HG02885 (cell line): ENCODE measurements around the gene WDR62.
"Not testable (repeated sequence)": the region's sequence is repeated elsewhere in the genome, so short reads cannot be mapped to it uniquely, and the experiment has no call there.

Source experiments
- ATAC-seq: cut with Tn5 transposase; IDR thresholded peaks from one replicate; pipeline ENCODE4 v1.9.1; 2021; ENCODE audit warnings: mild to moderate bottlenecking; ENCODE audit not compliant: unreplicated experiment, poor library complexity

Gene WDR62

DNA sequence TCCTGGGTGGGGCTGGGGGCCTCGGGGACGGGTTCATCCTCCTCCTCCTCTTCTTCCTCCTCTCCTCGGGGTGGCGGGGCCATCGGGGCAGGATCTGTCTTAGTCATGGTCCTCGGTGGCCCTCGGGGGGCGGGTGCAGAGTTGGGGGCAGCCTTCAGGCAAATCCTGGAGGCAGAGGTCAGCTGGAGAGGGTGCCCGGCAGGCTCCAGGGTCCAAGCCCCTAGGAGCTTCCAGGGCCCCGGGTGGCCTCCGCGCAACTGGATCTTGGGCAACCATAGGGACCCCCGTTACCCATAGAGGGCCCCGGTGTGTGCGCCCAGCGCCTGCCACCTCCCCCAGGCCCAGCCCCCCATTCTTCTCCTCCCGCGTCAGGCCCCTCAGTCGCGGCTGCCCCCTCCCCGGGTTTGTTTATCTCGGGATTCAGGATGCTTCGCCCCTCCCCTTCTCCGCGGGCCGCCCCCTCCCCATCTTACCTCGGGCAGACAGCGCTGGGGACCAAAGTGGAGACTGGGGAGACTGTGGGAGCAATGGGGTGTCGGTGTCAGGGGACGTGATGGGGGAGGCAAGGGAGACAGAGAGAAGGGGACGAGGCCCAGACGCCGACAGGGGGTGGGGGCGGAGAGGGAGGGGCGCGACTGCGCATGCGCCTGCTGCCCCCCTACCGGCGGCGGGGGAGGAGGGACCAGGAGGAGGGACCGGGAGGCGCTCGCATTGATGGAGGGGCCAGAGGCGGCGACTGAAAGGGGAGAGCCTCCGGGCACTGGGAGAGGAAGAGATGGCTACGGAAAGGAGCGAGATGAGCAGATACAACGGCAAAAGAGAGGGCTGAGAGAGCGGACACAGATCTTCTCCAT, 22.2 kb upstream of the WDR62 start, which contains the start of gene CLIP3:
CLIP3 (minus strand) TSS at position 623 of the 854 bp plus-strand sequence; CDS start at position 107, 516 bp downstream.
- ATAC-seq: no peak

DNA sequence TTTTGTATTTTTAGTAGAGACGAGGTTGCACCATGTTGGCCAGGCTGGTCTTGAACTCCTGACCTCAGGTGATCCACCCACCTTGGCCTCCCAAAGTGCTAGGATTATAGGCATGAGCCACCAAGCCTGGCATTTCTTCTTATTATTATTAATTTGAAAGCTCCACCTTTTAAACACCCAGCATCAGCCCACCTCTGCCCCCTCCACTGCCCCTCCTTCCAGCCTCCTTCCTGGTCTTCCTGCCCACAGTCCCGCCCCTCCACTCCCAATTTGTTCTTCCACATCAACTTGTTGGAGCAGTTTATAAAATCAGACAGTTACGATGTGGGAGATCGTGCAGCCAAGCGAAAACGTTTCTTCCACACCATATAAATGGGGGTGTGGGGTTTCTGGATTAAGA, 14.2 kb upstream of the WDR62 start:
- ATAC-seq: no peak

DNA sequence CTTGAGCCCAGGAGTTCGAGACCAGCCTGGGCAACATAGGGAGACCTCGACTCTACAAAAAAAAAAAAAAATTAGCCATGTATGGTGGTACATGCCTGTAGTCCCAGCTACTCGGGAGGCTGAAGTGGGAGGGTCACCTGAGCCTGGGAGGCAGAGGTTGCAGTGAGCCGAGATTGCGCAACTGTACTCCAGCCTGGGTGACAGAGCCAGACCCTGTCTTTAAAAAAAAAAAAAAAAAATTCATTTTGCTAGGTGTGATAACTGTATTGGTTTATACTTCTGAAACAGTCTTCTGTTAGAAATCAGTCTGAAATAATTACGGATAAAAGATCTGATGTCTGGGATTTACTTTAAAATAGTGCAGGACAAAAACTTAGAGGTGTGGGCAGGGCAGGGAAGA, 13.6 kb upstream of the WDR62 start:
- ATAC-seq: not testable (repeated sequence)

DNA sequence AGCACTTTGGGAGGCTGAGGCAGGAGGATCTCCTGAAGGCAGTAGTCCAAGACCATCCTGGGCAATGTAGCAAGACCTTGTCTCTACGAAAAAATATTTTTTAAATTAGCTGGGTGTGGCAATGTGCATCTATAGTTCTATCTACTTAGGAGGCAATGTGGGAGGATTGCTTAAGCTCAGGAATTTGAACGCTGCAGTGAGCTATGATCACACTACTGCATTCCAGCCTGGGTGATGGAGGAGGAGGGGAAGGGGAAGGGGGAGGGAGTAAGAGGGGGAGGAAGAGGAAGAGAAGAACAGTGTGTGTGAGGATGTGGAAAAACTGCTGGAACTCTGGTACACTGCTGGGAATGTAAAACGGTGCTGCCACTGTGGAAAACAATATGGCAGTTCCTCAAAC, 12.9 kb upstream of the WDR62 start:
- ATAC-seq: no peak

DNA sequence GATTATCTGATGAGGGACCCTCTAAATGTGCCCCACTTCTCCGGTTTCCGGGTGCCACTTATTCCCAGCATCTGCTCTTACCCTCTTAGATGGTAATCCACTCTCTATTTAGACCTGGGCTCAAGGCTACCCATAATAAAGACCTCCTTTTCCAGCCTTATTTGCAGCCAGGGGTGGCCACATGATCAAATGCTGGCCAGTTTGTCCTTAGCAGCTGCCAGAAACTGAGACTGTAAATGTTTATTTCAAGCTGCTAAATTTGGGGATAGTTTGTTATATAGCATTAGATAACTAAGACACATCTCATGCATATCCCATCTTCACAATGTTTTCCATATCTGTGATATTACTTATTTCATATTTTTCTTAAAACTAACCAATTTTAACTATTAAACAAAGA, 10.7 kb upstream of the WDR62 start:
- no peak for ATAC-seq

DNA sequence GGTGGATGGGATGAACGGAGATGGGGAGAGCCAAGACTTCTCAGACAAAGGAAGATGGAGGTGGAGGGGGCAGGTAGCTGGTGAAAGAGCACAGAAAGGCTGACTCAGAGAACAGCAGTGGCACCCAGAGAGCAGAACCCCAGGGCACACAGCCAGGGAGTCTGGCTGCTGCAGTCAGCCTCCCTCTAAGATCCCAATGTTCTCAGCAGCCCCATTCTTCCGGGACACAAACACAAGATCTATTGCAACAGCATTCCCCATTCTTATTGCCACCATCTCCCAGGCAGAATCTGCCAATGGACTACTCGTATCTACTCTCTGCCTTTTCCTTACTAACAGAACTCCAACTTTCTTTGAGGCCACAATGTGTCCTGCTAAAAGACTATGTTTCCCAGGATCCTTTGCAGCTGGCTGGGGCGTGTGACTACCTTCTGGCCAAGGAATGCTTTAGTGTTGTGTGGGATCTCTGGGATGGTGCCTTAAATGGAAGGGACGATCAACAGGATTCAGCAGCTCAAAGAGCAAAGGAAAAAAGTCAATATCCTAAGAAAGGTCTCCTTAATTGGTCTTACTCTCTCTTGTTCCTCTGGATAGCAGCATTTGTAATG, 8.2 kb upstream of the WDR62 start:
- no peak for ATAC-seq

DNA sequence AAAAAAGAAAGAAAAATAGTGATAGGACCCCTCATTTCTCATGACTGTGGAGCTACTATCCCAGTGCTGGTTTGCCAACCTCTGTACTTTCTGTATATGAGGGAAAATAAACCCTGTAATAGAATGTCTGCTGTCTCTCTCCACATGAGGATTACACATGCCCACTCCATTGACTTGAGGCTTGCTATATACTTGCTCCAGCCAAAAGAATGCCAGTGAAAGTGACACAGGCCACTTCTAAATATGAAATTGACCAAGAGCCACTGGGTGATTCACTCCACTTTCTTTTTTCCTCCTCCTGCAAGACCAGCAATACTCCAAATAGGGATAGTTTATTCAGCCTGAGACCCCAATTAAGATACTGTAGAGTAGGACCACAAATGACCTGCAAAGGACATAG, 6.9 kb upstream of the WDR62 start:
- ATAC-seq: no peak

DNA sequence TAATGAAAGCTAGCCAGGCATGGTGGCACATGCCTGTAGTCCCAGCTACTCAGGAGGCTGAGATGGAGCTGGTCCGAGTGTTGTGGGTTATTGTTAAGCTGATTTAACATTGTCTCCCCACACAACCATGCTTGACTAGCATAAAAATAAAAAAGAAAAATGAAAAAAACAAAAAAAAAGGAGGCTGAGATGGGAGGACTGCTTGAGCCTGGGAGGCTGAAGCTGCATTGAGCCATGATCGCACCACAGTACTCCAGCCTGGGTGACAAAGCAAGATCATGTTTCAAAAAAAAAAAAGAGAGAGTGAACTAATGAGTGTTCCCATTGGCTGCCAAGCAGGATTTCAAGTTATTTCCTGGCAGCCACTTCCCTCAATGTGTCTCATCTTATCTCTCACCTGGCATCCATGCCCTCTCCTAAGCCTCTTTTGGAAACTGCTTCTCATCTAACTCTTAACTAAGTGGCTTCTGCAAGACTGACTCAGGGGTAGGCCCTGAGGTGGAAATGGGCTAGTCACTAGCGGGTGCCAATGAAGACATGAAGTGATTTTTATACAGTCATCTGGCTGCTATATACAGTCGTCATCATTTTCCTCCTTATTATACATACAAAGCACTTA, 5.5 kb upstream of the WDR62 start:
- no peak for ATAC-seq

DNA sequence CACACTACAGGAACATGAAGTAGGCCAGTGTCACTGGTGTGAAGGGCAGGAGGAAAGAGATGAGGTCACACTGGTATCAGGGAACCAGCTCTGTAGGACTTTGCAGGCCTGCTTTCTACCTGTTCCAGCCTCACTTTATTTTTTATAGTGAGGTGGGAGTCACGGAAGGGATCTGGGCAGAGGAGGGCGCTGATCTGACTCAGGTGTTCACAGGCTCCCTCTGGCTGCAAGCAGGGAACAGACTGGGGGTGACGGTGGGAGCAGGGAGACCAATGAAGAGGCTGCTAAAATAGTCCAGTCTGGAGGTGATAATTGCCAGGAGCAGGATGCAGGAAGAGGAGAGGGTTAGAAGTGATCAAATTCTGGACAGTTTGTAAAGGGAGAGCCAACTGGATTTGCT, 3.5 kb upstream of the WDR62 start:
- no peak for ATAC-seq

DNA sequence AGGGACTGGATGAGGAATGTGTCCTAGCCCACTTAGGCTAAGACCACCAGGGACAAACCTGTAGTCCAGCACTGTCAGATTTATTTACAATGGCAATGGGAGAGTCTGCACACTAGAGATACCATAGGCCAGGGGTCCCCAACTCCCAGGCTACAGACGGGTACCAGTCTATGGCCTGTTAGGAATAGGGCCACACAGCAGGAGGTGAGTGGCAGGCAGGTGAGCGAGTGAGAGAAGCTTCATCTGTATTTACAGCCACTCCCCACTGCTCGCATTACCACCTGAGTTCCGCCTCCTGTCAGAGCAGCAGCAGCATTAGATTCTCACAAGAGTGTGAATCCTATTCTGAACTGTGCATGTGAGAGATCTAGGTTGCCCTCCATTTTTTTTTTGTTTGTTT, 3.1 kb upstream of the WDR62 start:
- ATAC-seq: no peak

DNA sequence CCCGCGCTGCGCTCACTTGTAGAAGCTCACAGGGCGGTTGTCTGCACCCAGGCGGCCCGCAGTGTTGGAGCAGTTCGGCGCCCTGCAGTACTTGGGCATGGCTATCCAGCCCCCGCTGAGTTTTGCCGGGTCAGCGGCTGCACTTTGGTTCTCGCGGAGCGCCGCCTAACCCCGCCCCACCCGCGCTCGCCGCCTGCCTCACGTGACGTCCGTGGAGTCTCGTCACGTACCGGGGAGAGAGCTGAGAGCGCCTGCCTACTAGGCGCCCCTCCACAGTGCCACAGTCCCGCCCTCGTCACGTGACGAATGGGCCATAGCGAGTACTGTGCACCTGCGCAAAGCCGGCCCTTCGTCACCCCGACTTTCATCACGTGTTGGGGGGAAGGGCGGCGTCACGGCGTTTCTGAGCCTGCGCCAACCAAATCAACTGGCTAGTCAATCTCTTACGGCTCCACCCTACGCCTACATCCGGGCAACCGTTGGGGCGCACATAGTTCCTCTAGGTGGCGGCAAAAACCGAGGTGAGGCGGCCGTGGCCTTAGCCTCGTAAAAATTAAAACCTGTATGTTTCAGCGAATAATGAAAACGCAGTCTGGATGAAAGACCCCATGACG, 471 bp upstream of the WDR62 start, which contains the start of gene THAP8:
THAP8 (minus strand) TSS at position 167 of the 614 bp plus-strand sequence; CDS start at position 99, 68 bp downstream.
- ATAC-seq: peak; percentile 84

DNA sequence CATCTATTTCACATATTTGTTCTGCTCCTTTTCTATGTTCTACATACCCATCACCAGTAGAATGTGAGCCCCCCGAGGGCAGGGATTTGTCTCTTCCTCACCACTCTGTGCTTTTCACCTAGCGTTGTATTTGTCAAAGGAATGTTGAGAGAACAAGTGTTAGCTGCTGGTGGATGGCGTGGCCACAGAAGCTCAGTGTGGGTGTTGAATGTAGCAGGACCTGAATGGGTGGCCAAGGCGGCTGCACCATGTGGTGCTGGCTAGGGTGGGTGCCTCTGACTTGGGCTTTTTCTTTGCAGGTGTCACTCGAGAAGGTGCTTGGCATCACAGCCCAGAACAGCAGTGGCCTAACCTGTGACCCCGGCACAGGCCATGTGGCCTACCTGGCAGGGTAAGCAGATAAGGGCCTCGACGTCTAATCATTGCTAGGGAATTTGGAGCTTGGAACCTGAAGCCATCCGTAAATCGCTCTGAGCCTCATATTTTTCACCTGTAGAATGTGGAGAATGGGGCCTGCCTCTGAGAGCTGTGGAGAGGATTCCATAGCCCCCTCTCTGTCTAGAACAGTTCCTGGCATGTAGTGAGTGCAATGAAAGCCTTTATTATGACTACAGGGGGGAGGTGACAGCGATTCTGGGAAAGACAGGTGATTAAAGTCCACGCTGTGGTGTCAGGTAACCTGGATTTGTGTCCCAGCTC, 3.9 kb downstream of the WDR62 start:
- no peak for ATAC-seq

DNA sequence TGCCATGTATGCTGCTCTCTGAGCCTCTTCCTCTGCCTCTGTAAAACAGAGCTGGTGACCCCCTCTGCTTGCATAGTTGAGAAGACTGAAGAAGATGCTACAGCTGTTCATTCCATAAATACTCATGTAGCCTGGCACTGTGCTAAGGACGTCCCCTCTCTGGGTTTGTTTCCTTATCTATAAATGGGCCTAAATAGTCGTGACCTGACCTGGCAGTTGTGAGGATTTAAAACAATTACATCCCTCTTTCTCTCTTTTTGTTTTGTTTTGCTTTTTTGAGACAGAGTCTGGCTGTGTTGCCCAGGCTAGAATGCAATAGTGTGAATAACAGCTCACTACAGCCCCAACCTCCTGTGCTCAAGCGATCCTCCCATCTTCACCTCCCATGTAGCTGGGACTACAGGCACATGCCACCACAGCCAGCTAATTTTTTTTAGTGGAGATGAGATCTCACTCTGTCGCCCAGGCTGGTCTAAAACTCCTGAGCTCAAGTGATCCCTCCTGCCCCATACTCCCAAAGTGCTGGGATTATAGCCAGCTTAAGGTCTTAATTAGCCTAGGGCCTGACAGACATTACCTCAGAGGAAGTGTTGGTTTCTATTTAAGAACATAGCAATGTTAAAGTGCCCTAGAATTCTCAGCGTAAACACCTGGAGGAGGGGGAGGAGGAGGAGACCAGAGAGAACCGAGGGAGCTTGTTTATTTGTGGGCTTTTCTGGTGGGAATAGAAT, 4.6 kb downstream of the WDR62 start:
- ATAC-seq: no peak

DNA sequence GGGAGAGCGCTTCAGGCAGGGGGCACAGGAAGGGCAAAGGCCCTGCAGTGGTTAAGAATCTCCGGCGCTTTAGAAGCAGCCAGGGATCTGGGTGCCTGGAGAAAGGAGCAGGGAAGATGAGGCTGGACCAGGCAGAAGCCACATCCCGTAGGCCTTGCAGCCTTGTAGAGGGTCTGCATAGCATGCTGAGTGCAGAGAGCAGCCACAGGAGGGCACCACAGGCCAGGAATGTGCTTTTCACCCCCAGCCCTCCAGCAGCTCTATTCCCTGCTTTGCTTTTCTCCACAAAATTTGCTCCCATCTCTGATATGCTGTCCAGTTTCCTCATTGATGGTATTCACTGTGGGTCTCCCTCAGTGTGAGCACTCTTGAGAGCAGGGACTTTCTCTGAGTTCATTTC, 5.7 kb downstream of the WDR62 start:
- no peak for ATAC-seq

DNA sequence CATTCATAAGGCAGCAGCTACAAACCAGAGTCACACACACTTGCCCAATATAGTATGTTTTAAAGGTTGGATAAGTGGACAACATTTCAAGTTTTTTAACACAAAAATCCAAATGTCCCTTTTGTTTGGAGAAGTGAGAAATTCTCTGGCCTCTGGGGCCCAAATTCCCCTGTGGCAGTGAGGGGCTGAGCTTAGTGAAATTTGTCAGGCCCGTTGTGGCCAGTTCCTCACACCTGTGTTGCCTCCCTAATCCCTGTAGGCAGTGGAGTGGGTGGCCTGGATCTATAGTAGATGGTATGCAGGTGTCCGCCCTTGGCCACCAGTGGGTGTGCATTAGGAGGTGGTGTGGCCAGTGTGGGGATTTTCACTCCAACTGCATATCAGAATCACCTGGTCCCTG, 6.7 kb downstream of the WDR62 start:
- ATAC-seq: no peak

DNA sequence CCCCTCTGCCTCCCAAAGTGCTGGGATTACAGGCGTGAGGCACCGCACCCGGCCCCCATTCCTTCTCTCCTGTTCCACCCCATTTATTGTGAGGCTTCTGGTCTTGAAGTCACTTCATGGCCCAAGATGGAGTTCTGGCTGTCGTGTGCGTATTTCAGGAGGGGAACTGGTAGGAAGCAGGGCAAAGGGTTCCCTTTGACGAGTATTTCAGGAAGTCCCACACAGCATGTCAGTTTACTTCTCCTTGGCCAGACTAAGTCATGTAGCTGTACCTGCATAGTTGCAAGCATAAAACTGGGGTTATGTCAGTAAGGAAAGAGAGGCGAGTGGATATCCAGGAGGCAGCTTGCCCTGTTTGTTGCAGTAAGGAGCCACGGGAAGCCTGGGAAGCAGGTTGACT, 10.1 kb downstream of the WDR62 start:
- ATAC-seq: no peak

DNA sequence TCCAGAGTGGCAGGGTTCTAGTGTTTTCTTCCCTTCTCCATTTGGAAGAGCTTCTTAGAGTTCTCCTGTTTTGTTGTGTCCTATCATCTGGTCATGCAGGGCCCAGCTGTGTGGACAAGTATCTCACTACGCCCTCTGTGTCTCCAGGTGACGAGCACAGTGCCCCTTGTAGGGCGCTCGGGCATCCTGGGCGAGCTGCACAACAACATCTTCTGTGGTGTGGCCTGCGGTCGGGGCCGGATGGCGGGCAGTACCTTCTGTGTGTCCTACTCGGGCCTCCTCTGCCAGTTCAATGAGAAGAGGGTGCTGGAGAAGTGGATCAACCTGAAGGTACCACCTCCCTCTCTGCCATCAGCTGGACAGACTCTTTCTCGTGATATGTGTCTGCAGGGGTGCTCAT, 13.0 kb downstream of the WDR62 start:
- no peak for ATAC-seq

DNA sequence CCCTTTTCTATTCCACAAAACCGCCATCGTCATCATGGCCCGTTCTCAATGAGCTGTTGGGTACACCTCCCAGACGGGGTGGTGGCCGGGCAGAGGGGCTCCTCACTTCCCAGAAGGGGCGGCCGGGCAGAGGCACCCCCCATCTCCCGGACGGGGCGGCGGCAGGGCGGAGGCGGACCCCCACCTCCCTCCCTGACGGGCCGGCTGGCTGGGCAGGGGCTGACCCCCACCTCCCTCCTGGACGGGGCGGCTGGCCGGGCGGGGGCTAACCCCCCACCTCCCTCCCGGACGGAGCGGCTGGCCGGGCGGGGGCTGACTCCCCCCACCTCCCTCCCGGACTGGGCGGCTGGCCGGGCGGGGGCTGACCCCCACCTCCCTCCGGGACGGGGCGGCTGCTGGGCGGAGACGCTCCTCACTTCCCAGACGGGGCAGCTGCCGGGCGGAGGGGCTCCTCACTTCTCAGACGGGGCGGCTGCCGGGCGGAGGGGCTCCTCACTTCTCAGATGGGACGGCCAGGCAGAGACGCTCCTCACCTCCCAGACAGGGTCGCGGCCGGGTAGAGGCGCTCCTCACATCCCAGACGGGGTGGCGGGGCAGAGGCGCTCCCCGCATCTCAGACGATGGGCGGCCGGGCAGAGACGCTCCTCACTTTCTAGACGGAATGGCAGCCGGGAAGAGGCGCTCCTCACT, 14.3 kb downstream of the WDR62 start:
- not testable (repeated sequence) for ATAC-seq

DNA sequence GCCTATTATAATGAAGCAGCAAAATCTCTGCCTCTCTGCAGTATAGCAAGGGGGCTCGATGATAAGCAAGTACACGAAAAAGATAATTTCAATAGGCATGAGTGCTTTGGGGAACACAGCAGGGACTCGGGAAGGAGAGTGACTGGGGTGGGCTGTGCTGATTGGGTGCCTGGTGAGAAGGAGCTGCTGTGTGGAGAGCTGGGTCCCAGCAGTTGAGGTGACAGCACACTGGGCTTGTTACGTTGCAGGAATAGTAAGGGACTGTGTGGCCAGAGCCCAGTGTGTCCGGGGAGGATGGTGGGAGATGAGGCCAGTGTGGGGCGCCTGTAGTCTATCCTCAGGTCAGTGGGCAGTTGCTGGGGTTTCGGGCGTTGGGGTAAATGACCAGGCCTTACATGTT, 17.4 kb downstream of the WDR62 start:
- ATAC-seq: no peak
